Panc1 (cell line): Measurements from ENCODE around the gene DPH1. TPM values are rescaled to one million over a fixed set of nuclear protein-coding genes. Genes with fewer than 3 reads are reported as not detected.

Source experiments
- ATAC-seq: fragments of 200-7000 bp; cut with Tn5 transposase; 2 replicates; pipeline ENCODE4 v1.9.1; 2020; ENCODE audit warnings: mild to moderate bottlenecking, moderate library complexity
- BruUV-seq: library from RNA; stranded (reverse); fragments of 400-500 nt; replicated peaks from 2 replicates; lab custom pipeline; 2021; lab: Mats Ljungman, UMichigan
- CTCF ChIA-PET: fragments of 300-600 bp; sonication (Branson Sonifier 250); formaldehyde crosslinking; loops from one replicate; lab custom pipeline; 2022; ENCODE audit warnings: antibody characterized with exemption; lab: Charles Lee
- POLR2A ChIA-PET: fragments of 300-600 bp; sonication (Branson Sonifier 250); formaldehyde crosslinking; loops from one replicate; lab custom pipeline; 2022; ENCODE audit warnings: antibody characterized with exemption; lab: Charles Lee
- DNase-seq: peaks from one replicate; pipeline ENCODE4 v3.0.0-alpha.2; 2010; ENCODE audit warnings: low read depth, low spot score
- H3K27ac ChIP-seq: 2 replicates; pipeline ENCODE4 v1.5.1; 2011; ENCODE audit warnings: mild to moderate bottlenecking, low read length, inconsistent platforms
- H3K27me3 ChIP-seq: fragments of 200-500 bp; sonication (Bioruptor generic); 2 replicates; pipeline ENCODE4 v1.6.0; 2014; ENCODE audit warnings: low read length, inconsistent platforms; ENCODE audit not compliant: control insufficient read depth, insufficient read depth
- H3K36me3 ChIP-seq: fragments of 200-500 bp; sonication (Bioruptor generic); 2 replicates; pipeline ENCODE4 v1.5.1; 2014; ENCODE audit warnings: inconsistent platforms, mild to moderate bottlenecking, low read length, moderate library complexity; ENCODE audit not compliant: control insufficient read depth, insufficient read depth
- H3K4me1 ChIP-seq: 2 replicates; pipeline ENCODE4 v1.5.1; 2011; ENCODE audit warnings: inconsistent platforms, mild to moderate bottlenecking, low read length, moderate library complexity; ENCODE audit not compliant: control insufficient read depth, insufficient read depth
- H3K4me3 ChIP-seq, 2 experiments: 2 replicates each; pipeline ENCODE4 v1.5.1; 2011 to 2012; ENCODE audit warnings: low read depth in 2 of 2, low read length in 2 of 2, mild to moderate bottlenecking in 2 of 2, inconsistent platforms in 1 of 2, moderate library complexity in 1 of 2
- H3K9me3 ChIP-seq: fragments of 200-500 bp; sonication (Bioruptor generic); 2 replicates; pipeline ENCODE4 v1.5.1; 2014; ENCODE audit warnings: low read depth, mild to moderate bottlenecking, inconsistent platforms, low read length, moderate library complexity; ENCODE audit not compliant: control insufficient read depth, insufficient read depth
- CTCF ChIP-seq: fragments of 450-650 bp; IDR thresholded peaks from 2 replicates; pipeline ENCODE4 v1.5.1; 2017; ENCODE audit warnings: mild to moderate bottlenecking
- POLR2AphosphoS5 ChIP-seq: IDR thresholded peaks from 2 replicates; pipeline ENCODE4 v1.6.1; 2012; ENCODE audit warnings: mild to moderate bottlenecking, low read depth, low read length, moderate library complexity
- REST ChIP-seq, 2 experiments: IDR thresholded peaks; 2 replicates each; pipeline ENCODE4 v1.6.1; 2011 to 2012; ENCODE audit warnings: low read depth in 2 of 2, control low read depth in 1 of 2, low read length in 1 of 2, mild to moderate bottlenecking in 1 of 2, moderate library complexity in 1 of 2; ENCODE audit not compliant: insufficient read depth in 1 of 2
- SIN3A ChIP-seq: IDR thresholded peaks from 2 replicates; pipeline ENCODE4 v1.6.1; 2012; ENCODE audit warnings: low read depth, mild to moderate bottlenecking, low read length, moderate library complexity, borderline replicate concordance; ENCODE audit not compliant: insufficient read depth
- TCF7L2 ChIP-seq: IDR thresholded peaks from 2 replicates; pipeline ENCODE4 v1.6.1; 2011; ENCODE audit warnings: mild to moderate bottlenecking, low read depth, low read length, inconsistent platforms
- in situ Hi-C: cut with HindIII; loops from 2 replicates; pipeline ENCODE4 v1.10.0; 2016; ENCODE audit warnings: low sequenced_read_pairs, low pct_unique_long_range_greater_than_20kb
- intact Hi-C: fragments of 100-400 bp; cut with micrococcal nuclease; formaldehyde crosslinking; loops from one replicate; pipeline ENCODE4 v1.10.0; 2022; ENCODE audit not compliant: unreplicated experiment
- total RNA-seq: library from RNA; stranded (reverse); gene quantifications from one replicate; pipeline ENCODE4 v1.2.1, GENCODE V29; 2021; ENCODE audit not compliant: unreplicated experiment

DPH1 gene
- total RNA-seq, 1 experiment from 2014 or later, result 24.3 TPM

GRCh38 chr17:2060681-2061440, 30.9 kb downstream of the DPH1 start:
- no peak for ATAC-seq
- H3K27ac ChIP-seq, result no peak overlapping the region
- no peaks in the 10 kb centered on the region for H3K36me3 ChIP-seq
- in situ Hi-C loops, result no loop called here
- ChIA-PET CTCF (no interaction called here), POLR2A (no interaction called here)
- H3K4me3 ChIP-seq, result no peak overlapping the region
- intact Hi-C loops, result no loop called here
- no peaks in the 10 kb centered on the region for H3K27me3 ChIP-seq
- H3K9me3 ChIP-seq, result no peaks in the 10 kb centered on the region
- BruUV-seq, result no TSS peak
- TF ChIP-seq CTCF, result no peak
- TF ChIP-seq POLR2AphosphoS5, result no peak
- TF ChIP-seq SIN3A, result no peak
- no peak for TF ChIP-seq TCF7L2
- TF ChIP-seq REST (IDR thresholded peaks at IDR 0.05; ENCODE audit: insufficient read depth in 1 of 2, low read depth in 2 of 2, low read length in 1 of 2), result no peak
- no peak for DNase-seq
- H3K4me1 ChIP-seq, result no peaks in the 10 kb centered on the region

GRCh38 chr17:2061441-2061958, 31.5 kb downstream of the DPH1 start:
- Histone ChIP-seq H3K36me3 (no peaks in the 10 kb centered on the region), H3K9me3 (no peaks in the 10 kb centered on the region), H3K27me3 (no peaks in the 10 kb centered on the region), H3K4me3 (no peak overlapping the region), H3K27ac (no peak overlapping the region), H3K4me1 (no peaks in the 10 kb centered on the region)
- TF ChIP-seq REST (IDR thresholded peaks at IDR 0.05; ENCODE audit: insufficient read depth in 1 of 2, low read depth in 2 of 2, low read length in 1 of 2), result no peak
- TF ChIP-seq POLR2AphosphoS5, result no peak
- TF ChIP-seq SIN3A, result no peak
- TF ChIP-seq TCF7L2, result no peak
- no peak for TF ChIP-seq CTCF
- intact Hi-C loops (no loop called here), in situ Hi-C loops (no loop called here)
- no TSS peak for BruUV-seq
- no peak for DNase-seq
- CTCF ChIA-PET, result no interaction called here
- POLR2A ChIA-PET, result no interaction called here
- ATAC-seq, result no peak
